HFFc6 (cell line): ENCODE results near the gene DTX3. TPM values are rescaled to one million over a fixed set of nuclear protein-coding genes. Genes with fewer than 3 reads are reported as not detected.
"Not testable (repeated sequence)": the region's sequence is repeated elsewhere in the genome, so short reads cannot be mapped to it uniquely, and the experiment has no call there.

Source experiments
- DNase-seq: peaks from one replicate; pipeline ENCODE4 v3.0.0-alpha.2; 2018
- H3K27ac Mint-ChIP-seq: 2 replicates; pipeline ENCODE4 v1.8.0; 2020; ENCODE audit warnings: mild to moderate bottlenecking, mixed read lengths
- H3K27me3 Mint-ChIP-seq: 2 replicates; pipeline ENCODE4 v1.8.0; 2021; ENCODE audit warnings: mild to moderate bottlenecking, moderate library complexity, mixed read lengths; ENCODE audit not compliant: insufficient read depth
- H3K36me3 Mint-ChIP-seq: 2 replicates; pipeline ENCODE4 v1.8.0; 2021; ENCODE audit warnings: low read depth, mixed read lengths
- H3K4me1 Mint-ChIP-seq: 2 replicates; pipeline ENCODE4 v1.8.0; 2020; ENCODE audit warnings: low read depth, mixed read lengths
- H3K4me3 Mint-ChIP-seq: 2 replicates; pipeline ENCODE4 v1.8.0; 2020; ENCODE audit warnings: mild to moderate bottlenecking, moderate library complexity, mixed read lengths
- H3K9me3 Mint-ChIP-seq: 2 replicates; pipeline ENCODE4 v1.8.0; 2020; ENCODE audit warnings: mild to moderate bottlenecking, mixed read lengths
- CTCF ChIP-seq: fragments of 200-600 bp; sonication (generic); IDR thresholded peaks from 2 replicates; pipeline ENCODE4 v1.5.0; 2021; ENCODE audit warnings: antibody characterized with exemption, mild to moderate bottlenecking
- total RNA-seq, 6 experiments: library from RNA; stranded (reverse); fragmentation: NEBNext Ultra II Directional; extraction: Animal tissue kit (Norgen Biotek cat#: 25700); gene quantifications; 2 replicates in 1 of 6; 3 replicates in 5 of 6; pipeline ENCODE4 v1.2.3, GENCODE V29; 2021

DTX3 gene
- total RNA-seq, 6 experiments from 2014 or later: 17.7 to 21.0 (median 19.2) TPM

- Mint-ChIP-seq H3K9me3 (no peaks in the 10 kb centered on the region), H3K4me1 (peaks cover 2% of the 10 kb centered on the region), H3K4me3 (no peak overlapping the region), H3K36me3 (no peaks in the 10 kb centered on the region), H3K27me3 (no peaks in the 10 kb centered on the region; the same call in 1 of the 2 replicates), H3K27ac (no peak overlapping the region)
- no peak for DNase-seq
- no peak for TF ChIP-seq CTCF
These were observed 19.9 kb upstream of the DTX3 start for GRCh38 chr12:57584690-57585089.

GRCh38 chr12:57585156-57585555, 19.5 kb upstream of the DTX3 start:
- Mint-ChIP-seq H3K9me3 (no peaks in the 10 kb centered on the region), H3K4me1 (peaks cover under 1% of the 10 kb centered on the region), H3K27ac (no peak overlapping the region), H3K4me3 (no peak overlapping the region), H3K27me3 (no peaks in the 10 kb centered on the region; the same call in 1 of the 2 replicates), H3K36me3 (no peaks in the 10 kb centered on the region)
- DNase-seq: no peak
- no peak for TF ChIP-seq CTCF

GRCh38 chr12:57586128-57586527, 18.5 kb upstream of the DTX3 start:
- DNase-seq: no peak
- Mint-ChIP-seq H3K4me3 (no peak overlapping the region), H3K9me3 (no peaks in the 10 kb centered on the region), H3K27ac (no peak overlapping the region), H3K27me3 (no peaks in the 10 kb centered on the region; the same call in 1 of the 2 replicates), H3K4me1 (peaks cover 8% of the 10 kb centered on the region), H3K36me3 (no peaks in the 10 kb centered on the region)
- no peak for TF ChIP-seq CTCF

GRCh38 chr12:57586832-57587429, 17.7 kb upstream of the DTX3 start:
- Mint-ChIP-seq H3K36me3 (no peaks in the 10 kb centered on the region), H3K27ac (no peak overlapping the region), H3K4me1 (peaks cover 14% of the 10 kb centered on the region), H3K27me3 (no peaks in the 10 kb centered on the region; the same call in 1 of the 2 replicates), H3K9me3 (no peaks in the 10 kb centered on the region), H3K4me3 (no peak overlapping the region)
- no peak for DNase-seq
- TF ChIP-seq CTCF: no peak

GRCh38 chr12:57588951-57589610, 15.5 kb upstream of the DTX3 start:
- H3K27ac Mint-ChIP-seq, DNase-seq, H3K9me3 Mint-ChIP-seq, H3K4me3 Mint-ChIP-seq, H3K36me3 Mint-ChIP-seq, H3K27me3 Mint-ChIP-seq: not testable (repeated sequence)
- peaks cover 26% of the 10 kb centered on the region for H3K4me1 Mint-ChIP-seq

- no peaks in the 10 kb centered on the region; the same call in 1 of the 2 replicates for H3K27me3 Mint-ChIP-seq
- H3K27ac Mint-ChIP-seq: no peak overlapping the region; the same call in 1 of the 2 replicates
- no peak for DNase-seq
- H3K36me3 Mint-ChIP-seq: no peaks in the 10 kb centered on the region
- H3K9me3 Mint-ChIP-seq: no peaks in the 10 kb centered on the region
- no peak for TF ChIP-seq CTCF
- peaks cover 26% of the 10 kb centered on the region for H3K4me1 Mint-ChIP-seq
- H3K4me3 Mint-ChIP-seq: peak overlapping the region; percentile 92
These were observed 14.2 kb upstream of the DTX3 start for GRCh38 chr12:57590479-57590863.
